NCI-H1092 treated with DMSO at 0.1 percent for 48 hours (cell line): Measurements from ENCODE around the gene PCID2.

ENCODE experiments used
- DNase-seq: peaks from one replicate; lab custom pipeline; 2025; lab: John Stamatoyannopoulos, UW

PCID2 gene

GRCh38 chr13:113187263-113187669 lies 21.2 kb downstream of the PCID2 start:
- no peak for DNase-seq

DNA sequence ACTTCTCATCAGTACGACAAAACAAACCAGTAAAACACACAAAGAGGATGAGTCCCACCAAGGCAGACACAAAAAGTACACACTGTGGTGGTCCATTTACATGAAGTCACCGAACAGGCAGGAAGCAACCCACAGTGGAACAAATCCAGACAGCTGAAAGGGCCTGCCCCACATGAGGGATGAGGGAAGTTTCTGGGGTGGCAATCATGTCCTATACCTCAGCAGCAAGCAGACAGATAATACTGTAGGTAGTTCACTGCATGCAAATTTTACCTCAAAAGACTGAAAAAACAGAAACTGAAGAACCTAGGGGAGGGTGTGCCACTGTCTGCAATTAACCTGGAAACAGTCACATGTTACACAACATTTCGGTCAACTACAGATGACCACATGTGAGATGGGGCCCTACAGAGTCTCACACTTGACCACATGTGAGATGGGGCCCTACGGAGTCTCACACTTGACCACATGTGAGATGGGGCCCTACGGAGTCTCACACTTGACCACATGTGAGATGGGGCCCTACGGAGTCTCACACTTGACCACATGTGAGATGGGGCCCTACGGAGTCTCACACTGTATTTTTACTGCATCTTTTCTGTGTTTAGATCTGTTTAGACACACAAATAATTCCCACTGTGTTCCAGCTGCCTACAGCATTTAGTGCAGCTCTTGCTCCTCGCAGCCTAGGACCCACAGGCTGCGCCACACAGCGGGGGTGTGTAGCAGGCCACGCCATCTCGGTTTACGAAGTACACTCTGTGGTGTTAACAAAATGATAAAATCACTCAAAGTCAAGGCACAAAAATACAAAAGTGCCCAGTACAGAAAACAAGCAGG lies 22.2 kb downstream of the PCID2 start:
- DNase-seq, result no peak

DNA sequence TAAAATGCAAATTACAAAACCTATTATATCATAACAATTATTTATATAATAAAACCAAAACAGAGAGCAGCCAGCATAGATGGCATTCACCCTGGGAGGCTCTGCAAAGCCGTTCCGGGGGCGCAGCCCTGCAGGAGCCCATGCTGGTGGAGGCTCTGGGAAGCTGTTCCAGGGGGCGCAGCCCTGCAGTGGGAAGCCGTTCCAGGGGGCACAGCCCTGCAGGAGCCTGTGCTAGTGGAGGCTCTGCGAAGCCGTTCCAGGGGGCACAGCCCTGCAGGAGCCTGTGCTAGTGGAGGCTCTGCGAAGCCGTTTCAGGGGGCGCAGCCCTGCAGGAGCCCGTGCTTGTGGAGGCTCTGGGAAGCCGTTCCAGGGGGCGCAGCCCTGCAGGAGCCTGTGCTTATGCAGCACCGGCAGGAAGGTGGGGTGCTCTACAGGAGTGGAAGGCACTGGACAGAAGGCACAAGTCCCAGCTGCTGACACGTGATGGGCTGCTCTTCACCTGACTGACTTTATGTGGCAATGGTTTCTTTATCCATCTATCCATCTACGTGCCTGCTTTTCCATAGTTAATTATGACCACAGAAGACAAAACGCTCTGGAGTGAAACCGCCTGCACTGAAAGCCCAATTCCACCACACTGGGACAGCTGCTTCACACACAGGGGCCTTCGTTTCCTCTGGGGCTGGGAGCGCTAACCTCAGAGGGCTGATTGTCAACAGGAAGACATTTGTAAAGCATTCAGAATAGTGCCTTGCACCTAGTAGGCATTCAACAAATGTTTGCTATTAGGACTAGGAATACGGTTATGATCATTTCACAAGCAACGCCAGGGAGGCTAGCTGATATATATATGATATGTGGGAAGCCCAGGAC lies 23.7 kb downstream of the PCID2 start:
- no peak for DNase-seq

- DNase-seq, result no peak
Observed at GRCh38 chr13:113183450-113184129, 24.9 kb downstream of the PCID2 start.

DNA sequence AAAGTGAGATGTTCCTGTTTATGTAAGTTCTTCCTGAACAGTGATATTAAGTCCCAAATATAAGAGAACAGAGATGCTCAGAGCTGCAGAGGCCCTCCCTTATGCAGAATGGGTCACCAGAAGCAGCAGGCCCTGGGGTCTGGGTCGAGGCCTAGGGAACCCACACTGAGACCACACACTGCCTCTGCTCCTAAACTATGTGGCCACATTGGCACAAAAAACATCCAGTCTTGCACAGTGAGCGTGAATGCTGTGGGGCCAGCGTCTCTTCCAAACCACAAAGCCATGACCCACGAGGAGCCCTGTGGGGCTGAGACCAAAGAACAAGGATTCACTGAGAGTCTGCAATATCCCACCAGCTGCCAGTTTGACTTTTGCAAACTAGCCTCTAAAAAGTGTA lies 26.4 kb downstream of the PCID2 start:
- DNase-seq, result no peak

DNA sequence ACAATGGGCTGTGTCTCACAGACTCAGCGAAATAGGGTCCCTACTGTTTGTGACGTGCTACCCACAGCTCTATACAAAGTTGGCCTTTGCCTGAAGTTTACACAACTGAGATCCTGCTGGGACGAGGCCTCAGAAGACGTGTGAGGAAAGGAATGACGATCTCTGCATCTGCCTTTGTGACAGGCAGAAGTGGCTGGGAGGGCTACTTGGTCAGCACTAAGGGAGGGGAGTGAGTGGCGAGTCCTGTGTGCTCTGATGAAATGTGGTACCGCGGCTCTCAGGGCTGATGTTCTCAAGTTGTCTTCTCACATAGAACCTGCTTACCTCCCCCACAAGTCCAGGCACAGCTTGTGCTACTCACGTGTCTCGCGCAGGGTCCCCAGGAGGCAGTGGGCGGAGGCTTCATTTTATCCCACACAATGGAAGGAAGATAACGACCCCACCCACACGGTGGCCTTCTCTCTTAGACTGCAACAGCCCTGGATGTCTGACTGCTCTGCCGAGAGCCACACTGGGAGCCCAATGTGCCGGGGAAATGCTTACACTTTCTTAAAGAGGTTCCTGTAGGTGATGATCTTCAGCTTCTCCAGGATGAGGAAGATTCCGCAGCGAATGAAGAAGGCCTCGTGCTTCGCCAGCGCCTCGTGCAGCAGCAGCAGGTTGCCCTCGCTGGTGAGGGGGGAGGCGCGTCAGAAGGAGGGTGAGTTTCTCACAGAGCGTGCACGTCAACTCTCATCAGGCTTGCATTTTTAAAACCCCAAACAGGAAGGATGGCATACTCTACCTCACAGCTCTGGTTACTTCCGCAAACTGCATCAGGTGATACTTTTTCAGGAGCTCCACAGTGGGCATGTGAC lies 28.9 kb downstream of the PCID2 start:
- DNase-seq, result no peak

DNA sequence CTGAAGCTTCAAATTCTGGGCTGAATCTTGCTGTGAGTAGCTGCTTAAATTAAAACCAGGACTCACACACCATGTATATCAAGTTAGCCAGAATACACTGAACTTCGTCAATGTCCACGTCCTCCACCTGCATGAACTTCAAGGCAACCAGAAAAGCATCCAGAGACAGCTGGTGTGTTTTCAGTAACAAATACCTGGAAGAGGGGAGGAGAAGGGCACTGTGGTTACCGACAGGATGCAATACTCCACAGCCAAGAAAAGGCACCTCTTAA lies 29.6 kb downstream of the PCID2 start:
- DNase-seq, result no peak

DNA sequence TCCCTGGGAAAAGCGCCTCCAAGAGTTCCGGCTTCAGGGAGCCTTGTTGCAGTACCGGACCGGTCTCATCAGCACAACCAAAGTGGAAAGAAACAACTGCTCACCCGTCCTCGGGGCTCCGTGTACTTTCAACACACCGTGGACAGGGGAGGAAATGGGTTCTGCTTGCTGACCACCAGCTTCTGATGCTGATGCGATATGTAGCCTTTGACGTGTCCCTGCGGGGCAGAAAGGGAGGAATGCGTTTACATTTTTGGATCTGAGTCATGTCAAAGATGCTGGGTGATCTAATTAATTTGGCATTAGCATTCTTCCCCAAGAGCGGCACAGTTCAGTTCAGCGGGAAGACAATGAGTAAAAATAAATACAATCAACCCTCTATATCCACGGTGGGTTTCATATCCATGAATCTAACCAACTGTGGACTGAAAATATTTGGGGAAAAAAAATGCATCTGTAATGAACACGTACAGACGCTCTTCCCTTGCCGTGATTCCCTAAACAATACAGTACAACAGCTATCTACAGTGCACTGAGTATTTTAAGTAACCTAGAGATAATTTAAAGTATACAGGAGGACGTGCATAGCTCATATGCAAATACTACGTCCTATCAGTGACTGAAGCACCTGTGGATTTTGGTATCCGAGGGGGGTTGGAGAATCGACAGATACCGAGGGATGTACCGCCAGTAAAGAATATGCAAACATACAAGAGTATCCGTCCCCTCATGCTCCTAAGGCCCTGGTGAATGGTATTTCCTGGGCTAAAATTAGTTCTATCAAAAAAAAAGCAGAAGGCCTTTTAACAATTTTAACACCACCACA lies 30.2 kb downstream of the PCID2 start:
- no peak for DNase-seq

GRCh38 chr13:113176822-113177221 lies 31.6 kb downstream of the PCID2 start:
- no peak for DNase-seq

- DNase-seq, result no peak
Observed at GRCh38 chr13:113176280-113176679, 32.2 kb downstream of the PCID2 start.

- no peak for DNase-seq
Observed at GRCh38 chr13:113172419-113172926, 36.0 kb downstream of the PCID2 start.

DNA sequence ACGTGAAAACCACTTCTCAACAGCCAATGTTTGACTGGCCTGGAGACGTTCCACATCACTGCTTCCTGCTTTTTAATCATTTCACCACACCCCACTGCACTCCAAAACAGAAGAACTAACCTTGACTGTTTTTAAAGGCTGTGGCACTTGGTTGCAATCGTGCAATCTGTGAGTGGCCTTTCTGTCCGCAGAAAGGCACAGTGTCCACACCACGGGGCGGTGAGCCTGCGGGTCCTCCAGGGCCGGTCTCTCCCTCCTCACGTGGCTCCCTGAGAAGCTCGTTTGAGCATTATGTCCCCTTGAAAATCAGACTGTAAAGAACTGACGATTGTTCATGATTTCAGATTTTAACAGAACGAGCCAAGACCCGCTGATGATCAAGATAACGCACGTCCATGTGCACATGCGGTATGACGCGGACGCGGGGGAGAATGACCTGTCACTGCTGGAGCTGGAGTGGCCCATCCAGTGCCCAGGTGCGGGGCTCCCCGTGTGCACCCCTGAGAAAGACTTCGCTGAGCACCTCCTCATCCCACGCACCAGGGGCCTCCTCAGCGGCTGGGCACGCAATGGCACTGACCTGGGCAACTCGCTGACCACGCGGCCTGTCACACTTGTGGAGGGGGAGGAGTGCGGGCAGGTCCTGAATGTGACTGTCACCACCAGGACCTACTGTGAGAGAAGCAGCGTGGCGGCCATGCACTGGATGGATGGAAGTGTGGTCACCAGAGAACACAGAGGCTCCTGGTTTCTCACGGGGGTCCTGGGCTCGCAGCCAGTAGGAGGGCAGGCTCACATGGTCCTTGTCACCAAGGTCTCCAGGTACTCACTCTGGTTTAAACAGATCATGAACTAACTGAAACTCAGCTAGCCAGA lies 37.0 kb downstream of the PCID2 start:
- no peak for DNase-seq

- DNase-seq, result no peak
Observed at GRCh38 chr13:113170511-113170910, 38.0 kb downstream of the PCID2 start.

DNA sequence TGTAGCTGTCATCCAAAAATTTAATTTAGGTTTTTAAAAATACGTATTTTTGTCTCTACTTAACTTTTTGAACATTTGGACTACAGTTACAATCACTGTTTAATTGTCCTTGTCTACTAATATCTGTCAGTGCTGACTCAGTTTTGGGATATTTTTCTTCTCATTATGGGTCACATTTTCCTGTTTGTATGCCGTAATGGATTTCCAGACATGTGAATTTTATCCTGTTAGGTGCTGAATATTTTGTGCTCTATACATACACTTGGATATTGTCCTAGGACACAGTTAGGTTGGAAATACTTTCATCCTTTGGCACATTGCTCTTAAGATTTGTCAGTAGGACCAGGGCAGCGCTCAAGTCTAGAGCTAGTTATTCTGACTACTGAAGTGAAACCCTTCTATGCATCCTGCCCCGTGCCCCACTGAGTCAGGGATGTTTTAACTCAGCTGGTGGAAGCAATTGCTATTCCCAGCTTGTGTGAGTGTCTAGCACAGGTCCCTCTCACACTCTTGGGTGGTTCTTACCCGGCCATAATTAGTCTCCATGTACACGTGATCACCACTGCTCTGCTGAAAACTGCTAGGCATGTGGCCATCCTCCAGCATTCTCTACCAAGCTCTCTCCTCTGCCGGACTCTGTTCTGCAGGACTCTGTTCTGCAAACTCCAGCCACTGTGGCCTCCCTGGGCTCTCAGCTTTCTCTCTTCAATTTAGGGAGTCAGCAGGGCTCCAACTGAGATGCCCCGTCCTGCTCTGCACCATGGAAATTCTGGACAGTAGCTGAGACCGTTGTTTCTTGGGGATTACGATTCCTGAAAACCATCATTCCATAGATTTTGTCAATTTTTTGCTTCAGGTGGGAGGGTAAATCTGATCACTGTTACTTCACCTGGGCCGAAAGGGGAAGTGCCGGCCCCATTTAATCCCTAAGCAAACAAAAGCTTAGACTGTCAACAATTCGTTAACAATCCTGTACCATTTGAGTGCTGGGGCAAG lies 38.9 kb downstream of the PCID2 start:
- no peak for DNase-seq

- DNase-seq, result no peak
Observed at GRCh38 chr13:113168211-113168610, 40.3 kb downstream of the PCID2 start.

GRCh38 chr13:113167575-113167974 lies 40.9 kb downstream of the PCID2 start:
- DNase-seq, result no peak

DNA sequence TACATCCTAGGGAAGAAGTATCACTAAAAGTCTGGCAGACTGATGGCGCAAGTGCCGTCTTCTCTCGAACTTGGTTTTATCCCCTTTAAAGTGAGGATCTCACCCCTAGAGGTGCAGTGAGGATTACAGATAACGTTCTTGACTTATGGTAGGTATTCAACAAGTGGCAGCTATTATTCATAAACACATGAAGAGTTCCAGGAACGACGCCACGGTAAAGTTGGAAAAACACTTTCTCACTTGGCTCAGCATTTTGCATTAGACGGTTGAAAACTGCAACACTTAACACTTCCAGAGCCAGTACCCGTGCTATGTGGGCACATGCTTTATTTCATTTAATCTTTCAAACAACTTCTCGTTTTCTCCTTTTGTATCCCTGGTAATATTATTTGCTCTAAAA lies 41.3 kb downstream of the PCID2 start:
- DNase-seq, result no peak

DNA sequence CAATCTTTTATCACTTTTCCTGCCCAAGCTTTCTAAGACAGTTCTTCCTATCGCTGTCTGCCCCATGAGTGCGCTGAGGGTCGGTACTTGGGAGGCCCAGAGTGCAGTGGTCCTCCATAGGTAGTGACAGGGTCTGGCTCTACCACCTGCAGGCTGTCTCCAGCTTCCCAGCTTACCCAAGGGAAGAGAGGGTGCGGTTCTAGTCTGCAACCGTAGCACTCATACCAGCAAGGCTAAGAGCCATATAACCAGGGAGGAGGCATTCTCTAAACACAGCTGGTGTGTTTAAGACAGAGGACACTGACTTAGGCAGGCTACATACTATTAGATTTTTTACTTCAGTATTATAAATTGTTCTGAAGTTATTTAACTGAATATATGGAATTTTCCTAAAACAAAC lies 41.8 kb downstream of the PCID2 start:
- no peak for DNase-seq

DNA sequence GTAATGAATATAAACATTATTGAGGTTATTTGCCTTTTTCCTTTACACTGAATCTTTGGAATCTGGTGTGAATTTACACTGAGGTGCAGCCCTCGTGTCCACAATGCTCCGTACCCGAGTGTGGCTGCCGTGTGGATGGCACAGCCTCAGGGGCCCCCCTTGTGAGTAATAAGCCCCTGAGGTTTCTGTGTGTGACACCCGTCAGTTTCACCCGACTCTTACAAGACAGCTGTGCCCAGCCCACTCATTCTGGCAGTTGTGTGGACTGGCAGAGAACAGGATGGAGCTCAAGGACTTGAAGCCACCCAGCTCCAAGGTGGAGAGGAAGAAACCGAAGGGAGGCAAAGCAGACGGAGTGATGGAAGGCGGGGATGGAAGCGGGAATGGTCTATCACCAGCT lies 42.2 kb downstream of the PCID2 start:
- DNase-seq, result no peak
